HG03045 (cell line): ENCODE measurements around the gene PHF12.

Source experiments
- ATAC-seq: cut with Tn5 transposase; IDR thresholded peaks from one replicate; pipeline ENCODE4 v1.9.1; 2021; ENCODE audit warnings: mild to moderate bottlenecking, moderate library complexity; ENCODE audit not compliant: unreplicated experiment

PHF12 gene

GRCh38 chr17:28864991-28865849, 86.1 kb downstream of the PHF12 start:
- ATAC-seq, result no peak

GRCh38 chr17:28863953-28864352, 87.4 kb downstream of the PHF12 start:
- no peak for ATAC-seq

GRCh38 chr17:28862561-28862960, 88.8 kb downstream of the PHF12 start:
- no peak for ATAC-seq

DNA sequence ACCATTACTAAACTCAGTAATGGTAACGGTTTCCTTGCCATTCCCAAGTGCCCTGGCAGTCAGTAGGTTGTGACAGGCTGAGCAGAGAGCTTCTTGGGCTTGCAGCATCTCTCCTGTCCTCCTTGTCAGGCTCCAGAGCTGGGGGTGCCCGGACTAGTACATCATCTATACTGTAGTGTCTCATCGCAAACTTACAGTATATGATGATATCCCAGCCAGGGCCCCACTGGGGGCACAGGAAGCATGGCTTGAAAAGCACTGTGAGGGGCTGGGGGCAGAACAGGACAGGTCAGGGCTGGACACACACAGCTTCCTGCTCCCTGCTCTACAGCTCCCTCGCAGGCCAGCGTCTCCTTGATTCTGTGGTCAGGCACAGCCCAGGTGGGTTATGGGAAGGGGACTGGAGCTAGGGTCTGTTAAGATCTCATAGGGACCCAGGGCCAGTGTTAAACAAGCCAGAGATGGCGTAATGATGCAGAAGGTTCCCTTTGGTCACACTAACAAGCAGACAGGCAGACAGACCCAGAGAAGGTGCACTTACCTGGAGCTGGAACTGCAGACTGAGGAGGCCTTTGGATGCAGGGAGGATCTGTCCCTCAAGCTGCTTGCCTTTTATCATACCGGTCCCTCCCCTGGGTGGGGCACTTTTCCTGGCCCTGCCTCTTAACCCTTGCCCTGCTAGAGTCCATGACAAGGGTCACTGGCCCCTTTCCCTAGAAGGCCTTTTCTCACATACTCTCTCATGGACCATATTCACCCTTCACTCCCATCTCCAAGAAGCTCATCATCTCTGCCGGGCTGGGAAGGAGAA, 89.7 kb downstream of the PHF12 start:
- ATAC-seq, result no peak

DNA sequence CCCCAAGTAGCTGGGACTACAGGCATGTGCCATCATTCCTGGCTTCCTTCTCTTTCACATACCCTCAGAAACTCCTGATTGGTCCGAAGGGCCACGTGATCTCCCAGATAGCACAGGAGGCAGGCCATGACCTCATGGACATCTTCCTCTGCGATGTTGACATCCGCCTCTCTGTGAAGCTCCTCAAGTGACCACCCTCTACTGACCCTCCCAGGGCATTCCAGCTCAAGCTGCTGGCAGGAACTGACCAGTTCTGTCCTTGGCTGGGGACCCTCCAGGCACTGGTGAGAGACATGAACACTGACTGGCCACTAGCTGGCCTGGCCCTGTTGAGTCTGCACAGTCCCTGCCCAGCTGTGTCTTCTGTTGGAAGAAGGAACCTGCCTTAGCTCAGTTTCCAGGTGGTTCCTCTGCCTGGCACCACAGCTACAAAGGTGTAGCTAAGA, 90.9 kb downstream of the PHF12 start:
- no peak for ATAC-seq

GRCh38 chr17:28858801-28859355, 92.4 kb downstream of the PHF12 start:
- no peak for ATAC-seq

GRCh38 chr17:28857905-28858800, 93.2 kb downstream of the PHF12 start:
- ATAC-seq, result no peak

- no peak for ATAC-seq
These were observed 95.2 kb downstream of the PHF12 start for GRCh38 chr17:28856028-28856574.

DNA sequence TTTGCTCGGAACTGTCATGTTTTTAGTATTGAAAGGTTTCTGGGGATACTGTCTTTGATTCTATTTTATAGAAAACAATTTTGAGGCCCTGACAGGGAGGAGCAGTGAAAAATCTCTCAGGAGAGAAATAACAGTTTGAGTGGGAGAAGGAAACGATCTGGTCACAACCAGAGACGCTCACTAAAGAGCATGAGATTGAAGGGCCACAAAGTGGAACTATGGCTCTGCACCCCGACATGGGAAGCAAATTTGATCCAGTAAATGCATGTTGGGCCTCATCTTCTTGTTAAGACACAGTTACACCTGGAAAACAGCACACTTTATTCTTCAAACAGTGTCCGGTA, 96.0 kb downstream of the PHF12 start:
- ATAC-seq, result no peak
